ENCODE measurements around the gene KCNG3.

The KCNG3 gene

DNA sequence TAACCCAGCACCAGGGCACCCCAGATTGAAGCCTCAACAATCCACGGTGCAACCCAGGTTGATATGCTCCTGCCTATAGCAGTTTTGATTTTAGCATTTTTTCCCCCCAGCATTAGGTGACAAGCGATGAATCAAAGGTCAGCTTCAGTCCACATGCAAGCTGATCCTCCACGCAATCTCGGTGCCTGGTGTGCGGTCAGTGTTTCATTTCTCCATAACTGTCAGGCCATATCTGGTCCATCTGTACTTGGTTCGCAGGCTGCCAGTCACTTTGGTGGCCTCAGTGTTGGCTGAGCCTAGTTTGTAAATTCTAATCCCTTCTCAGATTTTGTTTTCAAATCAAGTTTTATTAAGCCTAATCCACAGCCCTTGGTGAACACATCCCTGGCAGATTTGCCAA, 30.2 kb downstream of the KCNG3 start:
- Histone ChIP-seq H3K4me1 (ENCODE audit: insufficient read depth, low read length) (no peaks in the 10 kb centered on the region), H3K4me3 (ENCODE audit: low read length) (no peak overlapping the region), H3K9me3 (ENCODE audit: low read length) (no peaks in the 10 kb centered on the region), H3K36me3 (ENCODE audit: insufficient read depth, low read length) (no peaks in the 10 kb centered on the region), H3K27me3 (ENCODE audit: insufficient read depth, low read length) (no peaks in the 10 kb centered on the region), H2AFZ (ENCODE audit: low read depth, low read length) (no peak overlapping the region)

DNA sequence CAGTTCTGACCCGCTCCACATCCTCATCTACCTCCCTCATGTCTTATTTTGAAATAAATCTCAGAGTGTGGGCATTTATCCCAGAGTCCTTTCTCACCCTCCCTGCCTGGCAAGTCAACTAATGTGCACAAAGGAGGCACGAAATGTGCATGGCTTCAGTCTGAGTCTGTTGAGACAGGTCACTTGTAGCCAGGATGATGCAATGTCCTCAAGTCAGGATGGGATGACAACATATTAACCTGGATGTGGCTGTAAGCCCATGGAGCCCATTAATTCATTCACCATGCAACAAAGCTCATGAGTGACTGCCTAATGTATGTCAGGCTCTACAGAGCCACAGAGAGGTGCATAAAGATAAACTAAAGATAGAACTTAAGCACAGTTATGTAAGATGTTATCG, 34.5 kb downstream of the KCNG3 start:
- no peaks in the 10 kb centered on the region for H3K36me3 ChIP-seq (ENCODE audit: insufficient read depth, low read length)
- no peaks in the 10 kb centered on the region for H3K9me3 ChIP-seq (ENCODE audit: low read length)
- H3K4me3 ChIP-seq (ENCODE audit: low read length) = no peak overlapping the region
- H2AFZ ChIP-seq (ENCODE audit: low read depth, low read length) = no peak overlapping the region
- no peaks in the 10 kb centered on the region for H3K27me3 ChIP-seq (ENCODE audit: insufficient read depth, low read length)
- H3K4me1 ChIP-seq (ENCODE audit: insufficient read depth, low read length) = no peaks in the 10 kb centered on the region

DNA sequence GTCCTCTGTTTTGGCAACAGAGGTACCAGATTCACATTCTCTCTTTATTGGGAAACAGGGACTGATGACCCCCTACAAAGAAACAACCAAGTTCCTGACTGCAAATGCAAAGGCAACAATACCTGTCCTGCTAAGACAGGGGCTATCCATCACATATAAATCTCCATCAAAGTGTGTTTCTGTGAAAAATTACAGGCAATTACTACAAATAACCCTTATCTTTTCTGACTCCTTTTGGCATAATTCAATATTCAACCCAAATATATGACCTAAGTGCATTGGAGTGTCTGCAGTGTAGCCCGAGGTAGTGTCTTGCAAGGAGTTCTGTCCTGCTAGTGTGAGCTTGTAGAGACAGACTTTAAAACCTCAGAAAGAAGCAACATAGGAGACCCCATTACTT, 35.4 kb downstream of the KCNG3 start:
- no peak overlapping the region for H2AFZ ChIP-seq (ENCODE audit: low read depth, low read length)
- H3K4me1 ChIP-seq (ENCODE audit: insufficient read depth, low read length) = no peaks in the 10 kb centered on the region
- no peaks in the 10 kb centered on the region for H3K27me3 ChIP-seq (ENCODE audit: insufficient read depth, low read length)
- H3K9me3 ChIP-seq (ENCODE audit: low read length) = no peaks in the 10 kb centered on the region
- no peaks in the 10 kb centered on the region for H3K36me3 ChIP-seq (ENCODE audit: insufficient read depth, low read length)
- no peak overlapping the region for H3K4me3 ChIP-seq (ENCODE audit: low read length)

DNA sequence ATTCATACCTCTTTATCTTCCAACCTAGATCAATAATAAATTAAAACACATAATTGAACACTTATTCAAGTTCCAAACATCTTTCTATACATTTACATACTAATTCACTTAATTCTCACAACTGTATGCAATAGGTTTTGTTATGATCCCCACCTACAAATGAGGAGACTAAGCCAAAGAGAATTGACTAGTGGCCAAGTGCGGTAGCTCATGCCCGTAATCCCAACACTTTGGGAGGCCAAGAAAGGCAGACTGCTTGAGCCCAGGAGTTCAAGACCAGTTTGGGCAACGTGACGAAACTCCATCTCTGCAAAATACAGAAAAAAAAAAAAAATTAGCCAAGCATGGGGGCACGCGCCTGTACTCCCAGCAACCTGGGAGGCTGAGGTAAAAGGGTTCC, 36.8 kb downstream of the KCNG3 start:
- no peaks in the 10 kb centered on the region for H3K9me3 ChIP-seq (ENCODE audit: low read length)
- no peak overlapping the region for H3K4me3 ChIP-seq (ENCODE audit: low read length)
- H3K4me1 ChIP-seq (ENCODE audit: insufficient read depth, low read length) = no peaks in the 10 kb centered on the region
- H3K36me3 ChIP-seq (ENCODE audit: insufficient read depth, low read length) = no peaks in the 10 kb centered on the region
- H2AFZ ChIP-seq (ENCODE audit: low read depth, low read length) = no peak overlapping the region
- H3K27me3 ChIP-seq (ENCODE audit: insufficient read depth, low read length) = no peaks in the 10 kb centered on the region

DNA sequence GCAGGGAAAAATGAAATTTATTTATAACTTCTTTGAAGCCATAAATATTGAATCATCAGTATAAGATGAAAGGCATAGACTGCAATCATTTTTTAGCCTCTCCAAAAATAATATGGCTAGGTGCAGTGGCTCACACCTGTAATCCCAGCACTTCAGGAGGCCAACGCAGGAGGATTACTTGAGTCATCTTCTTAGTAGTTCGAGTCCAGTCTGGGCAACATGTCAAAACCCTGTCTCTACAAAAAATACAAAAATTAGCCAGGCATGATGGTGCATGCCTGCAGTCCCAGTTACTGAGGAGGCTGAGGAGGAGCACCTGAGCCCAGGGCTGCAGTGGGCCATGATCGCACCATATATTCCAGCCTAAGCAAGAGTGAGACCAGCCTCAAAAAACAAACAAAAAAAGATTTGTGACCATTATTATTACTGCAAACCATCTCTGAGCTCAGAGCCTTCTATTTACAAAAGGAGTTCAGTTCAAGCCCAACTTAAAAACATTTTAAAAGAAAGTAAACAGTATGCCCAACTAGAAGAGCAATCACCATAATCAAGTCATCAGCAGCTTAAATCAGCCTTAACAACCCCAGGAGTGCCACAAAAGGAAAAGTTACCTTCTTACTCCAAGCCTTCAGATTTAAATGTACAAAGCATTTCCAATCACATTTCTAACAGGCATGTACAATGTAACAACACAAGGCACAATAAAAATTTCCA, 37.5 kb downstream of the KCNG3 start:
- Histone ChIP-seq H3K4me3 (ENCODE audit: low read length) (no peak overlapping the region), H3K9me3 (ENCODE audit: low read length) (no peaks in the 10 kb centered on the region), H2AFZ (ENCODE audit: low read depth, low read length) (no peak overlapping the region), H3K36me3 (ENCODE audit: insufficient read depth, low read length) (no peaks in the 10 kb centered on the region), H3K4me1 (ENCODE audit: insufficient read depth, low read length) (no peaks in the 10 kb centered on the region), H3K27me3 (ENCODE audit: insufficient read depth, low read length) (no peaks in the 10 kb centered on the region)

DNA sequence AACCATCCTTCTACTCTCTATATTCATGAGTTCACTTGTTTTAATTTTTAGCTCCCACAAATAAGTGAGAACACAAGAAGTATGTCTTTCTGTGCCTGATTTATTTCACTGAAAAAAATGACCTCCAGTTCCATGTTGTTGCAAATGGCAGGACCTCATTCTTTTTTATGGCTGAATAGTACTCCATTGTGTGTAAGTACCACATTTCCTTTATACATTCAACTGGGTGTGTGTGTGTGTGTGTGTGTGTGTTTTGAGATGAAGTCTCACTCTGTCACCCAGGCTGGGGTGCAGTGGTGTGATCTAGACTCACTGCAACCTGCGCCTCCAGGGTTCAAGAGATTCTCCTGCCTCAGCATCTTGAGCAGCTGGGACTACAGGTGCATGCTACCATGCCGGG, 41.2 kb downstream of the KCNG3 start:
- Histone ChIP-seq H2AFZ (ENCODE audit: low read depth, low read length) (no peak overlapping the region), H3K36me3 (ENCODE audit: insufficient read depth, low read length) (no peaks in the 10 kb centered on the region), H3K9me3 (ENCODE audit: low read length) (no peaks in the 10 kb centered on the region)

DNA sequence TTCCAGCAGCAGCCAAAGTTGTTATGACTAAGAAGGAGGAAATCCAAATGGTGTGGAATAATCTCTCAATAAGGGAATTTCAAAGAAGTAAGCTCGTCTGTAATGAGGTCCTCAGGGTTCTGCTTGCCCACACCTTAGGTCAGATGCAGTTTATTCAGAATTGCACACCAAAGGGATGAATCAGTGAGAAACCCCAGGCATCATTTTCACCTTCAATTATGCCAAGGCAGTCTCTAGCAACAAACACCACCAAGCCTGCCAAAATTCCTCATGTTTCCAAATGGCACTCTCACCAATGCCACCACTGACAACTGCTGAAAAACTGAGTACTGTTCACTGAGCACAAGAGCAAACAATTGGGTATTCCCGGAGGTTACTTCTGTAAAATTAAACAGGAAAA, 43.6 kb downstream of the KCNG3 start:
- no peaks in the 10 kb centered on the region for H3K4me1 ChIP-seq (ENCODE audit: insufficient read depth, low read length)

More for the DNA sequence above, 41.2 kb downstream of the KCNG3 start:
- Histone ChIP-seq H3K4me1 (ENCODE audit: insufficient read depth, low read length) (no peaks in the 10 kb centered on the region), H3K4me3 (ENCODE audit: low read length) (no peak overlapping the region), H3K27me3 (ENCODE audit: insufficient read depth, low read length) (no peaks in the 10 kb centered on the region)

DNA sequence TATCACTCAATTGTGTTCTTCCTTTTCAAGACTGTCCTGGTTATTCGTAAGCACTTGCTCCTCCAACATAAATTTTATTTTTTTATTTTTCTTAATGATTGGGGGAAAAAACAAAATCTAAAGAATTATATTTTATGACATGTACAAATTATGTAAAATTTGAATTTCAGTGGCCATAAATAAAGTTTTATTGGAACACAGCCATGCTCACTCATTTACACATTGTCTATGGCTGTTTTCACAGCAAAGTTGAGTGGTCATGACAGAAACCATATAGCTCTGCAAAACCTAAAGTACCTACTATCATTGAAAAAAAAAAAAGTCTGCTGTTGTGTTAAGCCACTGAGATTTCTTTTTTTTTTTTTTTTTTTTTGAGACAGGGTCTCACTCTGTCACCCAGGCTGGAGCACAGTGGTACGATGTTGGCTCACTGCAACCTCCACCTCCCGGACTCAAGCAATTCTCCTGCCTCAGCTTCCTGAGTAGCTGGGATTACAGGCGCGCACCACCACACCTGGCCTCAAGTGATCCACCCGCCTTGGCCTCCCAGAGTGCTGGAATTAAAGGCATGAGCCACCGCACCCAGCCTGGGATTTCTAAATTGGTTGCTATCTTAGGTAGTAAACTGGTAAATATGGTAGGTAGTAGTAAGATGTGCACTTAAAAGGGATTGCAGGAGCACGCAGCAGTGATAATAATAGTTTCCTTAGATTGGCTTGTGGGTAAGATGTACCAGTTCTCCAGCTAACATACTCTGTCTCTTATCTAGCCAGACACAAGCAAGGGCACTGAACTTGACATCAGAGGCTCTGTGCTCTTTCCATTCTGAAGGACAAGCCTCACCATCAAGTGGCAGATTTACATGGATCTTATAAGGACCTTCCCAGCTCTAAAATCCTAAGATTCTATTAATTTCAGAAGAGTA, 44.4 kb downstream of the KCNG3 start:
- no peak overlapping the region for H2AFZ ChIP-seq (ENCODE audit: low read depth, low read length)
- H3K4me3 ChIP-seq (ENCODE audit: low read length) = no peak overlapping the region
- H3K36me3 ChIP-seq (ENCODE audit: insufficient read depth, low read length) = no peaks in the 10 kb centered on the region
- no peaks in the 10 kb centered on the region for H3K27me3 ChIP-seq (ENCODE audit: insufficient read depth, low read length)
- no peaks in the 10 kb centered on the region for H3K4me1 ChIP-seq (ENCODE audit: insufficient read depth, low read length)
- no peaks in the 10 kb centered on the region for H3K9me3 ChIP-seq (ENCODE audit: low read length)

More for the DNA sequence above, 43.6 kb downstream of the KCNG3 start:
- Histone ChIP-seq H3K36me3 (ENCODE audit: insufficient read depth, low read length) (no peaks in the 10 kb centered on the region), H3K27me3 (ENCODE audit: insufficient read depth, low read length) (no peaks in the 10 kb centered on the region), H3K4me3 (ENCODE audit: low read length) (no peak overlapping the region), H3K9me3 (ENCODE audit: low read length) (no peaks in the 10 kb centered on the region), H2AFZ (ENCODE audit: low read depth, low read length) (no peak overlapping the region)

DNA sequence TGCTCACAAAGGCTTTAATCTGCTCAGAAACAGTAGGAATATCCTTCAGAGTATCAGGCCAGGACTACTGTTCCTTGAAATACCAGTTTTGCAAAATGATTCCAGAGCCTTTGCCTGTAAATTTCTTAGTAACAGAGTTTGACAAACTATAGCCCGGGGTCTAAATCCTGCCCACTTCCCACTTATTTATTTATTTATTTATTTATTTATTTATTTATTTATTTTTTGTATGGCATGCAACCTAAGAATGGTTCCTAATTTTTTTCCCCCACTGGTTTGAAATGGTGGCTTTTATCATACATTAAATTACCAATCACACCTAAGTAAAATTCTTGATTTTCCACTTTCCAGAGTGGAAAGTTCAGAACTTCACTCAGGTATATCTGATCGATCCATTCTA, 45.6 kb downstream of the KCNG3 start:
- no peak overlapping the region for H2AFZ ChIP-seq (ENCODE audit: low read depth, low read length)
- no peak overlapping the region for H3K4me3 ChIP-seq (ENCODE audit: low read length)
- H3K36me3 ChIP-seq (ENCODE audit: insufficient read depth, low read length) = no peaks in the 10 kb centered on the region
- no peaks in the 10 kb centered on the region for H3K27me3 ChIP-seq (ENCODE audit: insufficient read depth, low read length)
- peaks cover 3% of the 10 kb centered on the region for H3K4me1 ChIP-seq (ENCODE audit: insufficient read depth, low read length)
- no peaks in the 10 kb centered on the region for H3K9me3 ChIP-seq (ENCODE audit: low read length)

DNA sequence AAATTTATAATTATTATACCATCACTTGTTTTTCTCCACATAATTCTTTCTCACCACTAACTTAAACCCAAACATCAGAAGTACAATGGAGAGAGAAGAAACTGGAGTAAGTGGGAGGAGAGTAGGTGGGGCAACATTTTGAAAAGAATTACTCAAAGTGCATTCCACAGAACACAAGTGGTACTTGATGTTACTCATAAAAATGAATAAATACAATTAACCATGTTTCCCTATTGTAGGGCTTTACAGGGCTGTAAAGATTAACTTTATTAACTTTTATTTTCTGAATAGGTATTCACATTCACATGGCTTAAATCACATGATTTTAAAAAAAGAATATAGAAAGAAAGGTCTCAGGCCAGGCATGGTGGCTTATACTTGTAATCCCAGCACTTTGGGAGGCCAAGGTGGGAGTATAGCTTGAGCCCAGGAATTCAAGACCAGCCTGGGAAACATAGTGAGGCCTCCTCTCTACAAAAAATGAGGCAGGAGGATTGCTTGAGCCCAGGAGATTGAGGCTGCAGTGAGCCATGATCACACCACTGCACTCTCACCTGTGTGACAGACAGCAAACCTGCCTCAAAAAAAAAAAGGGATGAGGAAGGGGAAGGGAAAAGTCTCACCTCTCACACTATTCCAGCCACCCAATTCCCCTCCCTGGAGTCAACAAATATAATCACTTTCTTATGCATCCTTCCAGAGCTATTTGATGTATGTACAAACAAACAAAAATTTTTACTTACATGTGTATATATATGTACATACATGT, 47.1 kb downstream of the KCNG3 start:
- Histone ChIP-seq H3K9me3 (ENCODE audit: low read length) (no peaks in the 10 kb centered on the region), H3K4me1 (ENCODE audit: insufficient read depth, low read length) (peaks cover 3% of the 10 kb centered on the region), H3K27me3 (ENCODE audit: insufficient read depth, low read length) (no peaks in the 10 kb centered on the region), H2AFZ (ENCODE audit: low read depth, low read length) (no peak overlapping the region), H3K4me3 (ENCODE audit: low read length) (no peak overlapping the region), H3K36me3 (ENCODE audit: insufficient read depth, low read length) (no peaks in the 10 kb centered on the region)

DNA sequence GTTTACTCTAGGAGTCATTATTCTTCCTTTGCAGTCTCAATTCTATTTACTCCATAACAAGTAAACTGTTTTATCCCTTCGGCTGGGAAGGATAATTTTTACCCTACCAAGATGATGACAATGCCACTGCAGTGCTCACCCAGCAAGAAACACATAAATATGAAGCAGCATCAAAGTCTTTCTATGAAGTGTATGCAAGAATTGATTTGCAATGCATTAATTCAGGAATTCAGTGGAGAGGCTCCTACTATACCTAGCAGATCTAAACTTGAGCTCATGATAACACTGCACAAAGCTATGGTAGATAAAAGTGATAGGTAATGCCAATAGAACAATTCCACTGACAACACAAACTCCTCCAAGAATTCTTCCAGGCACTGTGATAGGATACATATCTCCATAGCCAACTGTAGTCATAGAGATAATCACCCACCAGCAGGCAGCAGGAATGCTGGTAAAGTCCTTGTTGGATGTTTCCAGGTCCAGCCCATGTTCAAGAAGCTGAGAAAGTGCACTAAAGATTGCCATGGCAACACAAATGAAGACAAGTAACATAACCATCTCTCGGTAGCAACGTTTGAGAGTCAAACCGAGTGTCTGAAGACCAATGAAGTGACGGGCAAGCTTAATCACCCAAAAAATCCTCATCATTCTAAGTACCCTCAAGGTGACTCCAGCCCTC, 49.9 kb downstream of the KCNG3 start:
- no peak overlapping the region for H2AFZ ChIP-seq (ENCODE audit: low read depth, low read length)
- no peaks in the 10 kb centered on the region for H3K9me3 ChIP-seq (ENCODE audit: low read length)
- H3K27me3 ChIP-seq (ENCODE audit: insufficient read depth, low read length) = no peaks in the 10 kb centered on the region
- no peaks in the 10 kb centered on the region for H3K36me3 ChIP-seq (ENCODE audit: insufficient read depth, low read length)
- H3K4me1 ChIP-seq (ENCODE audit: insufficient read depth, low read length) = peaks cover 3% of the 10 kb centered on the region
- H3K4me3 ChIP-seq (ENCODE audit: low read length) = no peak overlapping the region

DNA sequence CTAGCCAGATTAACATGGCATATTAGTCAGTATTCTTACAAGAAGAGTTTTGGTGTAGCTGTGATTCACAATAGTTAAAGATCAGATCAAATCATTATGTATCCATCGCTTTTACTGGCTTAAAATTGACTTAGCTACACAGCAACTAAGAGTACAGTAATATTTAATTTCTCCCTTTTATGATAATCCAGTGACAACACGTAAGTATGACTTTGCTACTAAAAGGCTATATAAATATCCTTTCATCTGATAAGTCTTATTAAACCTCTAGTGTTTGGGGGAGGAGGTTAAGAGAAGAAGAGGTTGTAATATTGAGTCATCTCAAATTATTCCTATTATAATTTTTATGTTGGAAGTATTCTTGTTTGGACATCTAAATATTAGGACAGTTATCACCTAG, 51.0 kb downstream of the KCNG3 start:
- peaks cover 3% of the 10 kb centered on the region for H3K4me1 ChIP-seq (ENCODE audit: insufficient read depth, low read length)
- no peaks in the 10 kb centered on the region for H3K36me3 ChIP-seq (ENCODE audit: insufficient read depth, low read length)
- H3K27me3 ChIP-seq (ENCODE audit: insufficient read depth, low read length) = no peaks in the 10 kb centered on the region
- no peak overlapping the region for H2AFZ ChIP-seq (ENCODE audit: low read depth, low read length)
- H3K4me3 ChIP-seq (ENCODE audit: low read length) = no peak overlapping the region
- no peaks in the 10 kb centered on the region for H3K9me3 ChIP-seq (ENCODE audit: low read length)

Data from neuron (in vitro differentiated cells).